ENCODE results near the gene AIMP1.

Gene AIMP1

DNA sequence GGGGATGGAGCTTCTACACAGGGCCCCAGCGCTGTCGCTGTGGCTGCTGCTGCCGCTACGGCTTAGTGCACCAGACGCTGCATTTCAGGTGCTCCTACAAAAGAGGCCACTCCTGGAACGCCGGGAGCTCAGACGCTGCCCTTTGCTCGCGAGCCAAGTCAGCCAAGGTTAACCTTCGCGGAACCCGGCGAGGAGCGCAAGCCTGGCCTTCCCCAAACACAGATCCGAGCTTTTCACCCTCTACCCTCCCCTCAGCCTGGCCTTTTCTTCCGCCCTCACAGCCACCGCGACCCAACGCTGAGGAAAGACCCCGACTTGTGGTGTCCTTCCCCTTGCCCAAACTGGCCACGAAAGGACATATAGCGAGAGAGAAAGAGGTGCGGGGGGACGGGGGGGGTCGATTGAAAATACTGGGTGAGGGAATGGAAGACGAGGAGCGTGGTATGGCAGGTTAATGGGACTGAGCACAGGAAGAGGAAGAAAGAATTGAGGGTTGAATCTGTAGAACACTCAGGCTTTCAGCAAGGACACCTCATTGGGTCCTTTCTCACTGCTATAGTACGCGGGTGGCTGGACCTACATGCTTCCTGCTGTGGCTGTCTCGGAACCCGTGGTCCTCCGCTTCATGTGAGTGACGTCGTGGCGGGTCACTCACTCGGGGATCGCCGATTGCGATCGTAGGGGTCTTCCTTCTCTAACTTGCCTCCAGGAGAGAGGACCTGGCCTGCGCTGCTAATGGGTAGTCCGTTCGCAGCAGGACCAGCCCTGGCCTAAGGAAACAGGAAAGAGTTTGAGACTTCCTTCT lies at the start of gene AIMP1, which contains the start of gene TBCK:
TSS of gene AIMP1 (plus strand) at position 583 of the 805 bp plus-strand sequence. CDS start 8,460 bp downstream, outside the sequence.
TSS of gene TBCK (minus strand) at position 242 of the 805 bp plus-strand sequence. CDS start 7,249 bp downstream, outside the sequence.
- H3K4me1 Mint-ChIP-seq (ENCODE audit: low read depth): peaks cover 33% of the 10 kb centered on the region
- H3K4me3 Mint-ChIP-seq: no peak within 1 kb of the TSS
- H3K36me3 Mint-ChIP-seq (ENCODE audit: low read depth): peaks cover 29% of the 10 kb centered on the region
- no peak within 1 kb of the TSS for H3K27ac Mint-ChIP-seq
- H3K9me3 Mint-ChIP-seq: no peaks in the 10 kb centered on the region
- H3K27me3 Mint-ChIP-seq: no peaks in the 10 kb centered on the region

GRCh38 chr4:106268786-106269185 lies 47.6 kb upstream of the AIMP1 start:
- H3K27me3 Mint-ChIP-seq: no peaks in the 10 kb centered on the region
- H3K4me1 Mint-ChIP-seq (ENCODE audit: low read depth): peaks cover 6% of the 10 kb centered on the region
- no peak overlapping the region for H3K4me3 Mint-ChIP-seq
- H3K27ac Mint-ChIP-seq: no peak overlapping the region
- H3K9me3 Mint-ChIP-seq: no peaks in the 10 kb centered on the region
- peaks cover 7% of the 10 kb centered on the region for H3K36me3 Mint-ChIP-seq (ENCODE audit: low read depth)

DNA sequence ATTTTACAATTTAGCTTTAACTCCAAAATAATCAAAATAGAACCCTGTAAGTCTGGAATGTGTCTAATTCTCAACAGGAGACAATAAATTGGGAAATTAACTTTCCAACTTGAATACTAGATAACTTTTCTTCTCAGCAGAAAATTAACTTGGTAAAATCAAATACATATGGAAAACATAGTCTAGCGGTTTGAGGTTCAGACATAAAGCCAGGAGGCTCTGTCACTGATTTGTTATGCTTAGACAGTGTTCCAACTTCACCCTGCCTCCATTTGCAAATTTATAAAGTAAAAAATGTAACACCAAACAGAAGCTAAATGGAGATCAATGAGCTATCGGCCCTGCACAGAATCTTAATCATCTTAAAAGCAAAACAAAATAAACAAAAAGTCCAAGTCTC lies 46.6 kb upstream of the AIMP1 start:
- H3K27ac Mint-ChIP-seq: no peak overlapping the region
- H3K27me3 Mint-ChIP-seq: no peaks in the 10 kb centered on the region
- H3K4me1 Mint-ChIP-seq (ENCODE audit: low read depth): peaks cover 9% of the 10 kb centered on the region
- H3K9me3 Mint-ChIP-seq: no peaks in the 10 kb centered on the region
- H3K36me3 Mint-ChIP-seq (ENCODE audit: low read depth): peaks cover 16% of the 10 kb centered on the region
- no peak overlapping the region for H3K4me3 Mint-ChIP-seq

DNA sequence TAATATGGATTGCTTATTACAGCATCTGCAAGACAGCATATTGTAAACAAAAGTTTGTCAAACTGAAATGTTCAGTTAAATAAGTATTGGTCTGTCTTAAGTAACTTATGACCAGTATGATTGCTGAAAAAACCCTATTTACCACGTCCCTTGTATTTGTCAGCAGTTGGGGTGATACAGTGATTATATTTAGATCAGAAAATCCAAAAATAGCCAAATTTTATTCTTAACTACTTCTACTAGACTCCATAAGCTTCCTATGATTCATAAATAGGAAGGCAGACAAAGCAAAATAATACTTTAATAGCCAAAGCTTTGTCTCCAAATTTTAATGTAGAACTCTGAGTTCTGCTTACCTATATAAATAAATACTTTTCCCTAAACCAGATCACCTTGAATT lies 45.6 kb upstream of the AIMP1 start:
- Mint-ChIP-seq H3K4me3 (no peak overlapping the region), H3K27me3 (no peaks in the 10 kb centered on the region), H3K9me3 (no peaks in the 10 kb centered on the region), H3K36me3 (ENCODE audit: low read depth) (peaks cover 16% of the 10 kb centered on the region), H3K27ac (no peak overlapping the region), H3K4me1 (ENCODE audit: low read depth) (peaks cover 9% of the 10 kb centered on the region)

GRCh38 chr4:106273831-106274230 lies 42.5 kb upstream of the AIMP1 start:
- H3K36me3 Mint-ChIP-seq (ENCODE audit: low read depth): peaks cover 16% of the 10 kb centered on the region
- no peaks in the 10 kb centered on the region for H3K27me3 Mint-ChIP-seq
- H3K4me3 Mint-ChIP-seq: no peak overlapping the region
- peaks cover 9% of the 10 kb centered on the region for H3K4me1 Mint-ChIP-seq (ENCODE audit: low read depth)
- H3K9me3 Mint-ChIP-seq: no peaks in the 10 kb centered on the region
- H3K27ac Mint-ChIP-seq: no peak overlapping the region

GRCh38 chr4:106277140-106277675 lies 39.1 kb upstream of the AIMP1 start:
- Mint-ChIP-seq H3K4me1 (ENCODE audit: low read depth) (peaks cover 9% of the 10 kb centered on the region), H3K27me3 (no peaks in the 10 kb centered on the region), H3K9me3 (peaks cover 4% of the 10 kb centered on the region), H3K36me3 (ENCODE audit: low read depth) (peaks cover 25% of the 10 kb centered on the region), H3K4me3 (no peak overlapping the region), H3K27ac (no peak overlapping the region)

- peaks cover 4% of the 10 kb centered on the region for H3K9me3 Mint-ChIP-seq
- H3K27me3 Mint-ChIP-seq: no peaks in the 10 kb centered on the region
- no peaks in the 10 kb centered on the region for H3K4me1 Mint-ChIP-seq (ENCODE audit: low read depth)
- H3K27ac Mint-ChIP-seq: no peak overlapping the region
- no peak overlapping the region for H3K4me3 Mint-ChIP-seq
- H3K36me3 Mint-ChIP-seq (ENCODE audit: low read depth): peaks cover 53% of the 10 kb centered on the region
These were observed 32.1 kb upstream of the AIMP1 start for GRCh38 chr4:106284227-106284626.

- Mint-ChIP-seq H3K4me3 (no peak overlapping the region), H3K27me3 (no peaks in the 10 kb centered on the region), H3K4me1 (ENCODE audit: low read depth) (no peaks in the 10 kb centered on the region), H3K9me3 (peaks cover 2% of the 10 kb centered on the region), H3K36me3 (ENCODE audit: low read depth) (peaks cover 51% of the 10 kb centered on the region), H3K27ac (no peak overlapping the region)
These were observed 29.7 kb upstream of the AIMP1 start for GRCh38 chr4:106286611-106287010.

GRCh38 chr4:106287353-106287969 lies 28.9 kb upstream of the AIMP1 start:
- H3K4me1 Mint-ChIP-seq (ENCODE audit: low read depth): no peaks in the 10 kb centered on the region
- peaks cover 47% of the 10 kb centered on the region for H3K36me3 Mint-ChIP-seq (ENCODE audit: low read depth)
- no peaks in the 10 kb centered on the region for H3K9me3 Mint-ChIP-seq
- no peaks in the 10 kb centered on the region for H3K27me3 Mint-ChIP-seq
- H3K27ac Mint-ChIP-seq: no peak overlapping the region
- no peak overlapping the region for H3K4me3 Mint-ChIP-seq

DNA sequence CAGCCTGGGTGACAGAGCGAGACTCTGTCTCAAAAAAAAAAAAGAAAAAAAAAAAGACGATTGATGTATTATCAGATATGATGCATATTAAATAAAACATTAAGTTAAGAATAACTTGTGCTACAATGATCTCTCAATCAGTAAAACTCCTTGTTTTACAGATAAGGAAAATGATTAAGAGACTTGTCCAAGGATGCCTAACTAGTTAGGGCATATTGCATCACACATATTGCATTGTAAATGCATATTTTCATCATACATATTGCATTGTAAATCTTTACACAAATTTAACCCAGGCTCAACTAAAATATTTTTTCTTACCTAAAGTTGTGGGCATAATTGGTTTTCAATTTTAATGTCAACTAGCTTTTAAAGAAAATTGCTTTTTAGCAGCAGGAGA lies 26.6 kb upstream of the AIMP1 start:
- Mint-ChIP-seq H3K4me1 (ENCODE audit: low read depth) (no peaks in the 10 kb centered on the region), H3K27me3 (no peaks in the 10 kb centered on the region), H3K27ac (no peak overlapping the region), H3K36me3 (ENCODE audit: low read depth) (peaks cover 46% of the 10 kb centered on the region), H3K4me3 (no peak overlapping the region), H3K9me3 (no peaks in the 10 kb centered on the region)

DNA sequence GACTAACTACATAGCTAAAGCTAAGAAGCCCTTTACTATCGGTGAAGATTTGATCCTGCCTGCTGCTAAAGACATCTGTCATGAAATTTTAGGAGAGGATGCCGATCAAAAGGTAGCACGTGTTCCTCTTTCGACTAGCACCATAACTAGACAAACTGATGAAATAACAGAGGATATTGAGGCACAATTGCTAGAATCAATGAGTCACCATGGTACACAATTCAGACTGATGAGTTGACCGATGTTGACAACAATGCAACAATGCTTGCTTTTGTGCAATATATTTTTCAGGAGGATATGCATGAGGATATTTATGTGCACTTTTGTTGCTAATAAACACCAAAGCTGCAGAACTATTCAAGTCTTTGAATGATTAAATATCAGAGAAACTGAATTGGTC lies 24.7 kb upstream of the AIMP1 start:
- no peaks in the 10 kb centered on the region for H3K9me3 Mint-ChIP-seq
- H3K27ac Mint-ChIP-seq: no peak overlapping the region
- peaks cover 62% of the 10 kb centered on the region for H3K36me3 Mint-ChIP-seq (ENCODE audit: low read depth)
- H3K27me3 Mint-ChIP-seq: no peaks in the 10 kb centered on the region
- no peaks in the 10 kb centered on the region for H3K4me1 Mint-ChIP-seq (ENCODE audit: low read depth)
- H3K4me3 Mint-ChIP-seq: no peak overlapping the region

DNA sequence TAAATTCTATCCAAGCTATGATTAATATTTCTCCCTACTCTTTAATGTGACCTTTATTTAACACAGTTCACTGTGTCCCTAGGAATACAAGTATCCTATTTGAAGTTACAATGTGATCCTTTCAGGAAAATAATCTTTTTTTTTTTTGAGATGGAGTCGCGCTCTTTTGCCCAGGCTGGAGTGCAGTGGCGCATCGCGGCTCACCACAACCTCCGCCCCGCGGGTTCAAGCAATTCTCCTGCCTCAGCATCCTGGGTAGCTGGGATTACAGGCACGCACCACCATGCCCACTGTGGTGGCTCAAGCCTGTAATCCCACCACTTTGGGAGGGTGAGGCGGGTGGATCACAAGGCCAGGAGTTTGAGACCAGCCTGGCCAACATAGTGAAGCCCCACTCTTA lies 22.3 kb upstream of the AIMP1 start:
- Mint-ChIP-seq H3K4me3 (no peak overlapping the region), H3K36me3 (ENCODE audit: low read depth) (peaks cover 58% of the 10 kb centered on the region), H3K4me1 (ENCODE audit: low read depth) (no peaks in the 10 kb centered on the region), H3K9me3 (no peaks in the 10 kb centered on the region), H3K27me3 (no peaks in the 10 kb centered on the region), H3K27ac (no peak overlapping the region)

DNA sequence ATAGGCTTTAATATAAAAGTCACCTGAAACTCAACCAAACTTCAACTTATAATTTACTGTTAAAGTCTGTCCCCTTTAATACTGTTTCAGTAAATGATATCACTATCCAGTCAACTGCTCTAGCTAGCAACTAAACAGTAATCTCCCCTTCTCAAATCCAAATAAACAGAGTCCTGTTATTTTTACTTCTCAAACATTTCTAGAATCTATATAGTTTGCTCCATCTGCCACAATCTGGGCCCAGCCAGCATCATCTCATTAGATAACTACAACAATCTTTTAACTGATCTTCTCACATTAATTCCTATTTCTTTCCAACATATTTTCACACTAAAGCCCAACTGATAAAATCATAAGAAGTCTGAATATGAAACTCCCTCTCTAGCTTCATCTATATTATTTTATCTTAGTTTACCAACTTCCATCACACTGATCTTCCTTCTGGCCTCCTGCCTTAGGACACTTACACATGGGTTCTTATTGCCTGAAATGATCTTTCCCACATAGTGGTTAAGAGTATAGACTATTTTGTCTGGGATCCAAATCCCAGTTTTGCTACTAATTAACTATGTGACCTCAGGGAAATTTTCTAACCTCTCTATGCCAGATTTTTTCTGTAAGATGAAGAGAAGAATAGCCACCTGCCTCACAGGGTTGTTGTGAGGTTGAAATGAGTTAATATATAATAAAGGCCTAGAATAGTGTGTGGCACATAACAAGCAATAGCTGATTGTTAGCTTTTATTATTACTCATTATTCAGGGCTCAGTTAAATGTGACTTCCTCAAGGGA lies 18.9 kb upstream of the AIMP1 start:
- Mint-ChIP-seq H3K27ac (no peak overlapping the region), H3K36me3 (ENCODE audit: low read depth) (peaks cover 64% of the 10 kb centered on the region), H3K9me3 (no peaks in the 10 kb centered on the region), H3K27me3 (no peaks in the 10 kb centered on the region), H3K4me1 (ENCODE audit: low read depth) (peaks cover 3% of the 10 kb centered on the region), H3K4me3 (no peak overlapping the region)

DNA sequence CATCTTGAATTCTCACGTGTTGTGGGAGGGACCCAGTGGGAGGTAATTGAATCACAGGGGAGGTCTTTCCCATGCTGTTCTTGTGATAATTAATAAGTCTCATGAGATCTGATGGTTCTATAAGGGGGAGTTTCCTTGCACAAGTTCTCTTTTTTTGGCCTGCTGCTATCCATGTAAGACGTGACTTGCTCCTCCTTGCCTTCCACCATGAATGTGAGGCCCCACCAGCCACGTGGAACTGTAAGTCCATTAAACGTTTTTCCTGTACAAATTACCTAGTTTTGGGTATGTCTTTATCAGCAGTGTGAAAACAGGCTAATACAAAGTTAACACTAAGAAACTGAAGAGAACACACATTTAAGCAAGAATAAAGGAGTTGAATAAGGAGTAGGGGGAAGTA lies 16.4 kb upstream of the AIMP1 start:
- no peak overlapping the region for H3K4me3 Mint-ChIP-seq
- H3K36me3 Mint-ChIP-seq (ENCODE audit: low read depth): peaks cover 52% of the 10 kb centered on the region
- no peak overlapping the region for H3K27ac Mint-ChIP-seq
- no peaks in the 10 kb centered on the region for H3K27me3 Mint-ChIP-seq
- H3K4me1 Mint-ChIP-seq (ENCODE audit: low read depth): peaks cover 3% of the 10 kb centered on the region
- H3K9me3 Mint-ChIP-seq: no peaks in the 10 kb centered on the region
